ENCODE results near the gene MAPT.
A peak's percentile ranks its signal among the peaks of the same experiment; 100 is the strongest.

The MAPT gene

GRCh38 chr17:46042246-46042645, 147.9 kb downstream of the MAPT start:
- H3K27me3 ChIP-seq: no peaks in the 10 kb centered on the region
- peaks cover 69% of the 10 kb centered on the region for H3K36me3 ChIP-seq
- no peak for TF ChIP-seq CTCF (IDR thresholded peaks at IDR 0.05; ENCODE audit: low read depth, low read length)
- no peak for DNase-seq
- no peaks in the 10 kb centered on the region for H3K9me3 ChIP-seq
- H3K4me1 ChIP-seq: no peaks in the 10 kb centered on the region
- no peak overlapping the region for H3K4me3 ChIP-seq (ENCODE audit: low read depth, low read length)

GRCh38 chr17:46042925-46043324, 148.6 kb downstream of the MAPT start:
- no peaks in the 10 kb centered on the region for H3K27me3 ChIP-seq
- H3K9me3 ChIP-seq: no peaks in the 10 kb centered on the region
- peaks cover 67% of the 10 kb centered on the region for H3K36me3 ChIP-seq
- H3K4me1 ChIP-seq: no peaks in the 10 kb centered on the region
- DNase-seq: no peak
- H3K4me3 ChIP-seq (ENCODE audit: low read depth, low read length): no peak overlapping the region
- no peak for TF ChIP-seq CTCF (IDR thresholded peaks at IDR 0.05; ENCODE audit: low read depth, low read length)

- Histone ChIP-seq H3K4me3 (ENCODE audit: low read depth, low read length) (no peak overlapping the region), H3K4me1 (no peaks in the 10 kb centered on the region), H3K9me3 (no peaks in the 10 kb centered on the region), H3K27me3 (no peaks in the 10 kb centered on the region), H3K36me3 (peaks cover 66% of the 10 kb centered on the region)
- TF ChIP-seq CTCF (IDR thresholded peaks at IDR 0.05; ENCODE audit: low read depth, low read length): no peak
- no peak for DNase-seq
These were observed 149.3 kb downstream of the MAPT start for GRCh38 chr17:46043606-46044005.

GRCh38 chr17:46044286-46044928, 150.1 kb downstream of the MAPT start:
- Histone ChIP-seq H3K4me3 (ENCODE audit: low read depth, low read length) (no peak overlapping the region), H3K9me3 (no peaks in the 10 kb centered on the region)

GRCh38 chr17:46044989-46045388, 150.6 kb downstream of the MAPT start:
- peaks cover 63% of the 10 kb centered on the region for H3K36me3 ChIP-seq
- no peak for DNase-seq
- no peak overlapping the region for H3K4me3 ChIP-seq (ENCODE audit: low read depth, low read length)
- H3K4me1 ChIP-seq: no peaks in the 10 kb centered on the region
- H3K27me3 ChIP-seq: no peaks in the 10 kb centered on the region
- H3K9me3 ChIP-seq: no peaks in the 10 kb centered on the region
- no peak for TF ChIP-seq CTCF (IDR thresholded peaks at IDR 0.05; ENCODE audit: low read depth, low read length)

More at GRCh38 chr17:46044286-46044928, 150.1 kb downstream of the MAPT start:
- peaks cover 63% of the 10 kb centered on the region for H3K36me3 ChIP-seq
- no peaks in the 10 kb centered on the region for H3K4me1 ChIP-seq
- peak; percentile 91 for TF ChIP-seq CTCF (IDR thresholded peaks at IDR 0.05; ENCODE audit: low read depth, low read length)
- H3K27me3 ChIP-seq: no peaks in the 10 kb centered on the region
- DNase-seq: peak; percentile 71

GRCh38 chr17:46045639-46046038, 151.3 kb downstream of the MAPT start:
- Histone ChIP-seq H3K27me3 (no peaks in the 10 kb centered on the region), H3K36me3 (peaks cover 63% of the 10 kb centered on the region), H3K4me3 (ENCODE audit: low read depth, low read length) (no peak overlapping the region), H3K9me3 (no peaks in the 10 kb centered on the region), H3K4me1 (no peaks in the 10 kb centered on the region)
- no peak for TF ChIP-seq CTCF (IDR thresholded peaks at IDR 0.05; ENCODE audit: low read depth, low read length)
- DNase-seq: no peak
